K562 (cell line): Measurements from ENCODE around the gene KRAS. TPM values are rescaled to one million over a fixed set of nuclear protein-coding genes. Genes with fewer than 3 reads are reported as not detected.
A peak's percentile ranks its signal among the peaks of the same experiment; 100 is the strongest.

Experiments
- ATAC-seq: fragments of 200-7000 bp; cut with Tn5 transposase; 3 replicates; pipeline ENCODE4 v1.9.1; 2020; ENCODE audit warnings: moderate library complexity
- BruUV-seq: library from RNA; stranded (reverse); fragments of 400-500 nt; replicated peaks from 2 replicates; lab custom pipeline; 2021; lab: Mats Ljungman, UMichigan
- CTCF ChIA-PET: fragments of 300-600 bp; formaldehyde crosslinking; extraction: SDS; loops from one replicate; lab custom pipeline; 2021; ENCODE audit warnings: low intra/inter-chr PET ratio; lab: Yijun Ruan, JAX
- POLR2A ChIA-PET: fragments of 300-600, 350-650 bp; sonication (Branson Sonifier 250); formaldehyde crosslinking; extraction: SDS; loops from one replicate; lab custom pipeline; 2021; ENCODE audit warnings: antibody characterized with exemption, inconsistent platforms; lab: Yijun Ruan, JAX
- DNase-seq, 4 experiments: peaks; one replicate each; pipeline versions ENCODE4 v3.0.0 to v3.0.0-alpha.2; 2011 to 2018; ENCODE audit warnings: low spot score in 3 of 4, mixed read lengths in 3 of 4; ENCODE audit errors: extremely low read depth in 1 of 4
- FAIRE-seq: peaks from 2 replicates; lab custom pipeline; 2011; peaks lifted over from hg19 to GRCh38; lab: Jason Lieb, UNC
- H2AFZ ChIP-seq: 2 replicates; pipeline ENCODE4 v1.6.0; 2011; ENCODE audit warnings: low read depth, low read length, control low read depth, inconsistent platforms
- H3K27ac ChIP-seq: fragments of 200-600 bp; 3 replicates; pipeline ENCODE4 v1.8.0; 2011; ENCODE audit warnings: low read depth, mild to moderate bottlenecking, control low read depth, inconsistent platforms, low read length, moderate library complexity, mixed read lengths; ENCODE audit errors: extremely low read depth
- H3K27me3 ChIP-seq, 2 experiments: fragments of 300-600 bp in 1 of 2; 2 replicates in 1 of 2; 3 replicates in 1 of 2; pipeline versions ENCODE4 v1.6.0 to v1.8.0; 2011; ENCODE audit warnings: inconsistent platforms in 2 of 2, low read length in 2 of 2, mild to moderate bottlenecking in 1 of 2, mixed read lengths in 1 of 2, moderate library complexity in 1 of 2; ENCODE audit not compliant: control insufficient read depth in 2 of 2, insufficient read depth in 2 of 2
- H3K36me3 ChIP-seq: fragments of 300-600 bp; 3 replicates; pipeline ENCODE4 v1.8.0; 2011; ENCODE audit warnings: mild to moderate bottlenecking, low read length, inconsistent platforms; ENCODE audit not compliant: control insufficient read depth, insufficient read depth
- H3K4me1 ChIP-seq, 2 experiments: fragments of 200-600 bp in 1 of 2; replicated peaks in 1 of 2; 2 replicates in 1 of 2; 3 replicates in 1 of 2; pipeline versions ENCODE4 v1.5.1 to v1.8.0; 2011; ENCODE audit warnings: inconsistent platforms in 2 of 2, low read length in 2 of 2, mild to moderate bottlenecking in 1 of 2, mixed read lengths in 1 of 2, moderate library complexity in 1 of 2; ENCODE audit not compliant: control insufficient read depth in 2 of 2, insufficient read depth in 2 of 2
- H3K4me2 ChIP-seq: 2 replicates; pipeline ENCODE4 v1.6.1; 2011; ENCODE audit warnings: low read length, control low read depth, inconsistent platforms, mixed read lengths; ENCODE audit not compliant: insufficient read depth
- H3K4me3 ChIP-seq: fragments of 200-600 bp; sonication (generic), shearing (Covaris generic); 2 replicates; pipeline ENCODE4 v1.5.1; 2016; ENCODE audit warnings: control low read depth, inconsistent platforms
- H3K79me2 ChIP-seq: fragments of 200-600 bp; 3 replicates; pipeline ENCODE4 v1.8.0; 2011; ENCODE audit warnings: low read length, inconsistent platforms; ENCODE audit not compliant: control insufficient read depth, insufficient read depth
- H3K9ac ChIP-seq, 2 experiments: 2 replicates each; pipeline versions ENCODE4 v1.6.0 to v1.6.1; 2011; ENCODE audit warnings: low read depth in 2 of 2, low read length in 2 of 2, control low read depth in 1 of 2, inconsistent platforms in 1 of 2, mild to moderate bottlenecking in 1 of 2, mixed read lengths in 1 of 2; ENCODE audit not compliant: insufficient read depth in 1 of 2
- H3K9me1 ChIP-seq: one replicate; pipeline ENCODE4 v1.6.0; 2011; ENCODE audit warnings: inconsistent platforms, mild to moderate bottlenecking, low read length, moderate library complexity; ENCODE audit not compliant: control insufficient read depth, insufficient read depth
- H3K9me3 ChIP-seq: replicated peaks from 2 replicates; pipeline ENCODE4 v1.5.1; 2011; ENCODE audit warnings: low read depth, low read length, inconsistent platforms; ENCODE audit not compliant: control insufficient read depth, insufficient read depth
- H4K20me1 ChIP-seq: replicated peaks from 2 replicates; pipeline ENCODE4 v1.6.1; 2011; ENCODE audit warnings: low read length, inconsistent platforms, mixed read lengths; ENCODE audit not compliant: control insufficient read depth, insufficient read depth
- C11orf30 ChIP-seq: fragments of 450-650 bp; IDR thresholded peaks from 2 replicates; pipeline ENCODE4 v1.6.1; 2016; ENCODE audit warnings: low read depth, mild to moderate bottlenecking
- FOS ChIP-seq: IDR thresholded peaks from 3 replicates; pipeline ENCODE4 v1.6.1; 2011; ENCODE audit not compliant: insufficient read length; ENCODE audit errors: extremely low read depth
- MAFG ChIP-seq: fragments of 450-650 bp; conservative IDR thresholded peaks from 2 replicates; pipeline ENCODE4 v1.6.1; 2016; ENCODE audit warnings: missing genetic modification characterization, missing compliant biosample characterization
- RAD51 ChIP-seq: fragments of 450-650 bp; IDR thresholded peaks from 2 replicates; pipeline ENCODE4 v1.7.1; 2016; ENCODE audit warnings: low read depth, mild to moderate bottlenecking, borderline replicate concordance
- RBM17 ChIP-seq: fragments of 200-400 bp; formaldehyde crosslinking; IDR thresholded peaks from 2 replicates; pipeline ENCODE4 v1.6.1; 2017; ENCODE audit warnings: low read depth, mild to moderate bottlenecking, low read length, borderline replicate concordance
- ZNF316 ChIP-seq: fragments of 450-650 bp; IDR thresholded peaks from 2 replicates; pipeline ENCODE4 v1.6.1; 2016
- ZNF785 ChIP-seq: fragments of 250-450 bp; sonication (Bioruptor Pico); IDR thresholded peaks from 2 replicates; pipeline ENCODE4 v1.4.0; 2020; ENCODE audit warnings: mild to moderate bottlenecking
- WGBS: fragments of 100-300 bp; shearing (Covaris generic); methylation state at CpG from one replicate; pipeline ENCODE4 v1.1.6; 2016; ENCODE audit warnings: low coverage, mixed read lengths; ENCODE audit not compliant: insufficient coverage; ENCODE audit errors: missing lambda C conversion rate; 5-methylcytosine and 5-hydroxymethylcytosine counted together
- in situ Hi-C: fragments of 300-500 bp; cut with MboI; formaldehyde crosslinking; loops from 4 replicates; pipeline ENCODE4 v1.15.0; 2018; ENCODE audit warnings: inconsistent platforms, mixed read lengths
- intact Hi-C: fragments of 100-400 bp; cut with micrococcal nuclease; formaldehyde crosslinking; loops from 2 replicates; pipeline ENCODE4 v1.14.2; 2022
- polyA plus RNA-seq, 8 experiments: library from polyadenylated mRNA; depleted of rRNA in 4 of 8; stranded (reverse) in 5 of 8; unstranded in 3 of 8; fragments of >200 nt; fragmentation: Nextera tagmentation in 2 of 8; fragmentation: Illumina TruSeq in 1 of 8; extraction: Ambion mirVana in 2 of 8; extraction: Trizol in 1 of 8; gene quantifications; 2 replicates each; pipeline versions ENCODE4 v1.2.1 to v1.2.3, GENCODE V29; 2011 to 2014; ENCODE audit warnings: inconsistent platforms in 1 of 8, missing spikeins in 1 of 8
- total RNA-seq, 7 experiments: library from RNA; depleted of rRNA in 6 of 7; stranded (reverse); fragments of >200 nt in 6 of 7; fragmentation: Illumina TruSeq in 2 of 7; extraction: Trizol in 2 of 7; gene quantifications; 2 replicates each; pipeline versions ENCODE4 v1.2.1 to v1.2.3, GENCODE V29; 2011 to 2021; ENCODE audit warnings: low replicate concordance in 1 of 7

KRAS gene
- total and polyA plus RNA-seq, 9 of the 15 experiments (the other 6 are each of a cell fraction or from before 2014, with no cell fraction given) = 7.2 to 21.2 (median 12.7) TPM

- no TSS peak for BruUV-seq
- peaks cover 25% of the 10 kb centered on the region for H3K36me3 ChIP-seq
These were observed 14.5 kb downstream of the KRAS start for GRCh38 chr12:25236190-25236589.

DNA sequence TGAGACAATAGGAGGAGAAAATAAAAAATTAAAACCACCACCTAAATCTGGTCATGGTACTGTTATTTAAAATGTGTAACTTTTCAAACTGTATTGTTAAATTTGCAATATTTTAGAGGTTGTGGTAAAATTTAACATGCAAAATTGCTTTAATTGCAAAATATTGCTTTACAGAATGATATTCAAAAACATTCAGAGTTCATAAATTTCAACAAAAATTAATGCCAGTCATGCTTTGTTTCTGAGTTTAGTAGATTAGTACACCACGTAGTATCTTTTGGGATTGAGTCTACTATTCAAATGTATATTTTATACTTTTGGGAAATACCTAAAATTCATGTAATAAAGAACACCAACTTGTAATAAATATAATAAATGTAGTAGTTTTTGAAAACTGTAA, 37.4 kb downstream of the KRAS start:
- 100% methylated on average over 1 of the region's 1 CpG for WGBS
- no peak overlapping the region for H3K9ac ChIP-seq
- no peak for FAIRE-seq
- H3K9me1 ChIP-seq = no peaks in the 10 kb centered on the region
- H4K20me1 ChIP-seq = no peaks in the 10 kb centered on the region
- BruUV-seq = no TSS peak
- H3K4me2 ChIP-seq = no peak overlapping the region
- no peaks in the 10 kb centered on the region for H3K9me3 ChIP-seq
- no peaks in the 10 kb centered on the region for H3K27me3 ChIP-seq
- no peak overlapping the region for H3K27ac ChIP-seq
- H3K36me3 ChIP-seq = peaks cover 11% of the 10 kb centered on the region; the same call in 2 of the 3 replicates
- intact Hi-C loops = no loop called here
- ChIA-PET CTCF (no interaction called here), POLR2A (interaction anchor here (0.6 to 1.6 kb wide), 3 partner anchors 8 to 19 kb away, joined by 3 read pairs; partner anchors contain the start of genes DNAI7 and ETFRF1)
- no peaks in the 10 kb centered on the region for H3K79me2 ChIP-seq
- no peak overlapping the region for H3K4me3 ChIP-seq
- DNase-seq = no peak
- no peak for ATAC-seq
- no peak for TF ChIP-seq ZNF785 (CRISPR knock-in tag)
- TF ChIP-seq RAD51 = no peak
- TF ChIP-seq ZNF316 = peak; percentile 72
- TF ChIP-seq MAFG = peak; percentile 28; the same call in 1 of the 2 replicates
- 0 out of 2 replicates have a peak, but pooled peaks have one; percentile 22 for TF ChIP-seq C11orf30
- in situ Hi-C loops = no loop called here
- H3K4me1 ChIP-seq = no peaks in the 10 kb centered on the region
- no peak overlapping the region for H2AFZ ChIP-seq

More at GRCh38 chr12:25236190-25236589, 14.5 kb downstream of the KRAS start:
- H3K9me3 ChIP-seq = no peaks in the 10 kb centered on the region
- CTCF ChIA-PET = no interaction called here
- H3K4me3 ChIP-seq = no peak overlapping the region
- H4K20me1 ChIP-seq = no peaks in the 10 kb centered on the region
- in situ Hi-C loops = no loop called here
- WGBS = 0% methylated on average over 1 of the region's 1 CpG
- no peak overlapping the region for H2AFZ ChIP-seq
- no peaks in the 10 kb centered on the region for H3K9me1 ChIP-seq
- no peak for ATAC-seq
- no peak overlapping the region for H3K9ac ChIP-seq
- no peak for FAIRE-seq
- H3K79me2 ChIP-seq = peaks cover 6% of the 10 kb centered on the region; the same call in 1 of the 3 replicates
- no peak for DNase-seq
- H3K4me1 ChIP-seq = no peaks in the 10 kb centered on the region
- no peak for TF ChIP-seq FOS
- TF ChIP-seq RBM17 = no peak
- POLR2A ChIA-PET = no interaction called here
- H3K27me3 ChIP-seq = no peaks in the 10 kb centered on the region
- H3K4me2 ChIP-seq = no peak overlapping the region
- H3K27ac ChIP-seq = no peak overlapping the region
- intact Hi-C loops = no loop called here
